Measurements from ENCODE around the gene GOLGA7B.

Gene GOLGA7B

DNA sequence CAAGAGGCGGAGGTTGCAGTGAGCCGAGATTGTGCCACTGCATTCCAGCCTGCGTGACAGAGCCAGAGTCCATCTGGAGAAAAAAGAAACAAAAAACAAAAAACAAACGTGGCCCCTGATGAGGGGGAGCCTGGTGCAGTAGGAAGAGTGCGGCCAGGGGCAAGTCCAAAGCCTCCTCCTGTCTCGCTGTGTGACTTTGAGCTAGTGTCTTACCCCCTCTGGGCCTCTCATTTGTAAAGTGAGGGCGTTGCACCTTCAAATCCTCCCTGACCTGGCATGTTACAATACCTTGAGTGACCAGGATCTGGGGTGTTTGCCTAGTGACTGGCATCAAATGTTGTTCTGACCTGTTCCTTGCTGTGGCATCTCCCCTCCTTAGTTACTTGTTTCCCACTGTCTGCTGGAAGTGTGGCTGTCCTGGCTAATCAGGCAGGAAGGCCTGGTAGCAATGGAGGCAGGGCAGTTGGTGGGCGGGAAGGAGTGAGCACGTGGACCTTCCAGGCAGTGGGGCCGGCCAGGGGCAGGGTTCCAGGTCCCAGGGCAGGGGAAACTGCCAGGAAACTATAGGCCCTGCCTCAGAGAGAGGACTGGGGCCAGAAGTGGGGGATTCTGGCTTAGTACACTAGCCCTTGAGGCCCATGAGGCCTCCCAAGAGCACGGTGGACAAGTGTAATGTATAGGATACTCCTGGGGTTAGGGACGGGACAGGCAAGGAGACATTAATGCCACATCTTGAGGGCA lies 24.5 kb upstream of the GOLGA7B start:
- no peaks in the 10 kb centered on the region for H3K36me3 ChIP-seq (replicated peaks; ENCODE audit: low read depth, low read length)
- no peaks in the 10 kb centered on the region for H3K4me1 ChIP-seq (ENCODE audit: low read length)
- H3K4me2 ChIP-seq (ENCODE audit: low read length): no peak overlapping the region
- TF ChIP-seq EZH2phosphoT487 (IDR thresholded peaks at IDR 0.05; ENCODE audit: low read depth) (no peak), CTCF (IDR thresholded peaks at IDR 0.05; ENCODE audit: low read depth, low read length) (no peak)
- no peaks in the 10 kb centered on the region for H3K27me3 ChIP-seq (ENCODE audit: low read depth, low read length)
- H4K20me1 ChIP-seq (ENCODE audit: insufficient read depth, low read length): no peaks in the 10 kb centered on the region
- H3K9ac ChIP-seq (ENCODE audit: low read length): no peak overlapping the region
- H3K4me3 ChIP-seq (ENCODE audit: low read length): no peak overlapping the region
- no peaks in the 10 kb centered on the region for H3K9me3 ChIP-seq (ENCODE audit: insufficient read depth, low read length)
- H2AFZ ChIP-seq (ENCODE audit: low read depth, low read length): no peak overlapping the region
- no peak overlapping the region for H3K27ac ChIP-seq (ENCODE audit: low read length)
- no peaks in the 10 kb centered on the region for H3K79me2 ChIP-seq (ENCODE audit: low read length)

GRCh38 chr10:97826892-97827291 lies 22.8 kb upstream of the GOLGA7B start:
- H2AFZ ChIP-seq (ENCODE audit: low read depth, low read length): no peak overlapping the region
- H3K27ac ChIP-seq (ENCODE audit: low read length): no peak overlapping the region
- TF ChIP-seq CTCF (IDR thresholded peaks at IDR 0.05; ENCODE audit: low read depth, low read length): no peak
- TF ChIP-seq EZH2phosphoT487 (IDR thresholded peaks at IDR 0.05; ENCODE audit: low read depth): no peak
- H3K9me3 ChIP-seq (ENCODE audit: insufficient read depth, low read length): no peaks in the 10 kb centered on the region
- no peak overlapping the region for H3K4me3 ChIP-seq (ENCODE audit: low read length)
- no peaks in the 10 kb centered on the region for H4K20me1 ChIP-seq (ENCODE audit: insufficient read depth, low read length)
- no peaks in the 10 kb centered on the region for H3K79me2 ChIP-seq (ENCODE audit: low read length)
- no peak overlapping the region for H3K9ac ChIP-seq (ENCODE audit: low read length)
- H3K36me3 ChIP-seq (replicated peaks; ENCODE audit: low read depth, low read length): no peaks in the 10 kb centered on the region
- no peak overlapping the region for H3K4me2 ChIP-seq (ENCODE audit: low read length)
- no peaks in the 10 kb centered on the region for H3K4me1 ChIP-seq (ENCODE audit: low read length)
- H3K27me3 ChIP-seq (ENCODE audit: low read depth, low read length): 0 out of 2 replicates have a peak, but pooled peaks cover 3% of the 10 kb centered on the region

DNA sequence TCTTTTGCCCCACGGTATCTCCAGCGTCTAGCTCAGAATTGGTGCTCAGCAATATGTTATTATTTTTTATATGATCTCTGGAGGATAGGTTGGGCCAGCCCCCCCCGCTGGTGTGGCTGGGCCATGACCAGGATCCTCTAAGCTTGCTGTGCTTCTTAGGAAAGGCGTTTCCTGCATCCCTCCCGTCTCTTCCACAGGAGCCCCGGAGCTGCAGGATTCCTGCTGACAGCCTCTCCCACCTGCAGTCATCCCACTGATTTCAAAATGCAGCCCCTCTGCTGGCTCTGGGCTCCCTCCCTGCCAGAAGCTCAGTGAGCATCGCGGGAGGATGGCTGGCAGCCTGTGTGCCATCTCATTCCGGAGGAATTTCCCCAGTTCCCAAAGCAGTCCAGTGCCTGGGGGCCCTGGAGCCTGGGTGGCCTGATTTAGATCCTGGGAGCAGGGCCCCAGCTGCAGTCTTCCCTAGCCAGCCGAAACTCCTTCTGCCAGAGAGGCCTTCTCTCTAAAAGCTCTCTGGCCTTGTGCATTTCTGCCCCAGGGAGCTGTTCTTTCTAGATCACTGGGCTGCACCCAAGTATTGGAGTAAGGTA lies 21.8 kb upstream of the GOLGA7B start:
- no peak overlapping the region for H2AFZ ChIP-seq (ENCODE audit: low read depth, low read length)
- H3K9me3 ChIP-seq (ENCODE audit: insufficient read depth, low read length): no peaks in the 10 kb centered on the region
- no peak for TF ChIP-seq CTCF (IDR thresholded peaks at IDR 0.05; ENCODE audit: low read depth, low read length)
- no peak for TF ChIP-seq EZH2phosphoT487 (IDR thresholded peaks at IDR 0.05; ENCODE audit: low read depth)
- no peaks in the 10 kb centered on the region for H3K4me1 ChIP-seq (ENCODE audit: low read length)
- H3K9ac ChIP-seq (ENCODE audit: low read length): no peak overlapping the region
- H3K36me3 ChIP-seq (replicated peaks; ENCODE audit: low read depth, low read length): no peaks in the 10 kb centered on the region
- H3K27me3 ChIP-seq (ENCODE audit: low read depth, low read length): peaks cover 9% of the 10 kb centered on the region; the same call in 1 of the 2 replicates
- H3K4me2 ChIP-seq (ENCODE audit: low read length): no peak overlapping the region
- no peaks in the 10 kb centered on the region for H3K79me2 ChIP-seq (ENCODE audit: low read length)
- no peak overlapping the region for H3K27ac ChIP-seq (ENCODE audit: low read length)
- no peaks in the 10 kb centered on the region for H4K20me1 ChIP-seq (ENCODE audit: insufficient read depth, low read length)
- H3K4me3 ChIP-seq (ENCODE audit: low read length): no peak overlapping the region

- Histone ChIP-seq H3K79me2 (ENCODE audit: low read length) (no peaks in the 10 kb centered on the region), H3K9ac (ENCODE audit: low read length) (no peak overlapping the region), H3K36me3 (replicated peaks; ENCODE audit: low read depth, low read length) (no peaks in the 10 kb centered on the region), H2AFZ (ENCODE audit: low read depth, low read length) (no peak overlapping the region), H3K27me3 (ENCODE audit: low read depth, low read length) (peaks cover 9% of the 10 kb centered on the region; the same call in 1 of the 2 replicates), H3K4me3 (ENCODE audit: low read length) (no peak overlapping the region), H4K20me1 (ENCODE audit: insufficient read depth, low read length) (no peaks in the 10 kb centered on the region), H3K9me3 (ENCODE audit: insufficient read depth, low read length) (no peaks in the 10 kb centered on the region), H3K4me2 (ENCODE audit: low read length) (no peak overlapping the region), H3K27ac (ENCODE audit: low read length) (no peak overlapping the region), H3K4me1 (ENCODE audit: low read length) (no peaks in the 10 kb centered on the region)
- TF ChIP-seq EZH2phosphoT487 (IDR thresholded peaks at IDR 0.05; ENCODE audit: low read depth) (no peak), CTCF (IDR thresholded peaks at IDR 0.05; ENCODE audit: low read depth, low read length) (no peak)
These were observed 20.9 kb upstream of the GOLGA7B start for GRCh38 chr10:97828721-97829120.
